Measurements from ENCODE around the gene MAD1L1.

DNA sequence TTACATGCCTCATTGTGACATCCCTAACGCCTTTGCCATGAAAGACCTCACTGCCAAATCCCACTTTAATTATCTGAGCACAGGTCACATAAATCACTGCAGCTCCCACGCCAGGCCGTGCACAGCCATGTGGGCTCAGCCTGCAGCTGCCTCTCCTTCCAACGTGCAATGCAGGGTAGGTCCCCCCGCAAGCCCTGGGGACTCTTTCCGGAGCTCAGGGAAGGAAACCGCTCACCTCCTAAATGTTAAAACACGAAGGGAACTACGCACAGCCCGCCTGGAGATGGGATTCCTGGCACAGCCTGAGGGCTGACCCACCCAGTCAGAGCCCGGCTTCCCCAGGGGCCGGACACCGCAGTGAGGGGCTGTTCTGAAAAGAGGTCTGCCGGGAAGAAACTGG lies 128.0 kb downstream of the MAD1L1 start:
- TF ChIP-seq, protein P1, sequence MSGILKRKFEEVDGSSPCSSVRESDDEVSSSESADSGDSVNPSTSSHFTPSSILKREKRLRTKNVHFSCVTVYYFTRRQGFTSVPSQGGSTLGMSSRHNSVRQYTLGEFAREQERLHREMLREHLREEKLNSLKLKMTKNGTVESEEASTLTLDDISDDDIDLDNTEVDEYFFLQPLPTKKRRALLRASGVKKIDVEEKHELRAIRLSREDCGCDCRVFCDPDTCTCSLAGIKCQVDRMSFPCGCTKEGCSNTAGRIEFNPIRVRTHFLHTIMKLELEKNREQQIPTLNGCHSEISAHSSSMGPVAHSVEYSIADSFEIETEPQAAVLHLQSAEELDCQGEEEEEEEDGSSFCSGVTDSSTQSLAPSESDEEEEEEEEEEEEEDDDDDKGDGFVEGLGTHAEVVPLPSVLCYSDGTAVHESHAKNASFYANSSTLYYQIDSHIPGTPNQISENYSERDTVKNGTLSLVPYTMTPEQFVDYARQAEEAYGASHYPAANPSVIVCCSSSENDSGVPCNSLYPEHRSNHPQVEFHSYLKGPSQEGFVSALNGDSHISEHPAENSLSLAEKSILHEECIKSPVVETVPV (CRISPR knock-in tag; IDR thresholded peaks at IDR 0.05) = no peak
- TF ChIP-seq, protein P2, sequence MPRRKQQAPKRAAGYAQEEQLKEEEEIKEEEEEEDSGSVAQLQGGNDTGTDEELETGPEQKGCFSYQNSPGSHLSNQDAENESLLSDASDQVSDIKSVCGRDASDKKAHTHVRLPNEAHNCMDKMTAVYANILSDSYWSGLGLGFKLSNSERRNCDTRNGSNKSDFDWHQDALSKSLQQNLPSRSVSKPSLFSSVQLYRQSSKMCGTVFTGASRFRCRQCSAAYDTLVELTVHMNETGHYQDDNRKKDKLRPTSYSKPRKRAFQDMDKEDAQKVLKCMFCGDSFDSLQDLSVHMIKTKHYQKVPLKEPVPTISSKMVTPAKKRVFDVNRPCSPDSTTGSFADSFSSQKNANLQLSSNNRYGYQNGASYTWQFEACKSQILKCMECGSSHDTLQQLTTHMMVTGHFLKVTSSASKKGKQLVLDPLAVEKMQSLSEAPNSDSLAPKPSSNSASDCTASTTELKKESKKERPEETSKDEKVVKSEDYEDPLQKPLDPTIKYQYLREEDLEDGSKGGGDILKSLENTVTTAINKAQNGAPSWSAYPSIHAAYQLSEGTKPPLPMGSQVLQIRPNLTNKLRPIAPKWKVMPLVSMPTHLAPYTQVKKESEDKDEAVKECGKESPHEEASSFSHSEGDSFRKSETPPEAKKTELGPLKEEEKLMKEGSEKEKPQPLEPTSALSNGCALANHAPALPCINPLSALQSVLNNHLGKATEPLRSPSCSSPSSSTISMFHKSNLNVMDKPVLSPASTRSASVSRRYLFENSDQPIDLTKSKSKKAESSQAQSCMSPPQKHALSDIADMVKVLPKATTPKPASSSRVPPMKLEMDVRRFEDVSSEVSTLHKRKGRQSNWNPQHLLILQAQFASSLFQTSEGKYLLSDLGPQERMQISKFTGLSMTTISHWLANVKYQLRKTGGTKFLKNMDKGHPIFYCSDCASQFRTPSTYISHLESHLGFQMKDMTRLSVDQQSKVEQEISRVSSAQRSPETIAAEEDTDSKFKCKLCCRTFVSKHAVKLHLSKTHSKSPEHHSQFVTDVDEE (CRISPR knock-in tag; IDR thresholded peaks at IDR 0.05) = no peak
- TF ChIP-seq BACH2 (CRISPR knock-in tag; IDR thresholded peaks at IDR 0.05; ENCODE audit: borderline replicate concordance) = no peak
- TF ChIP-seq ZFP3 (CRISPR knock-in tag; IDR thresholded peaks at IDR 0.05) = no peak
- TF ChIP-seq OSR1 (CRISPR knock-in tag; IDR thresholded peaks at IDR 0.05) = no peak
- TF ChIP-seq SNAI2 (CRISPR knock-in tag; IDR thresholded peaks at IDR 0.05) = no peak
- no peak for TF ChIP-seq ISL1 (CRISPR knock-in tag; IDR thresholded peaks at IDR 0.05)
- TF ChIP-seq, protein P3, sequence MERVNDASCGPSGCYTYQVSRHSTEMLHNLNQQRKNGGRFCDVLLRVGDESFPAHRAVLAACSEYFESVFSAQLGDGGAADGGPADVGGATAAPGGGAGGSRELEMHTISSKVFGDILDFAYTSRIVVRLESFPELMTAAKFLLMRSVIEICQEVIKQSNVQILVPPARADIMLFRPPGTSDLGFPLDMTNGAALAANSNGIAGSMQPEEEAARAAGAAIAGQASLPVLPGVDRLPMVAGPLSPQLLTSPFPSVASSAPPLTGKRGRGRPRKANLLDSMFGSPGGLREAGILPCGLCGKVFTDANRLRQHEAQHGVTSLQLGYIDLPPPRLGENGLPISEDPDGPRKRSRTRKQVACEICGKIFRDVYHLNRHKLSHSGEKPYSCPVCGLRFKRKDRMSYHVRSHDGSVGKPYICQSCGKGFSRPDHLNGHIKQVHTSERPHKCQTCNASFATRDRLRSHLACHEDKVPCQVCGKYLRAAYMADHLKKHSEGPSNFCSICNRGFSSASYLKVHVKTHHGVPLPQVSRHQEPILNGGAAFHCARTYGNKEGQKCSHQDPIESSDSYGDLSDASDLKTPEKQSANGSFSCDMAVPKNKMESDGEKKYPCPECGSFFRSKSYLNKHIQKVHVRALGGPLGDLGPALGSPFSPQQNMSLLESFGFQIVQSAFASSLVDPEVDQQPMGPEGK (CRISPR knock-in tag; IDR thresholded peaks at IDR 0.05; ENCODE audit: borderline replicate concordance) = no peak
- no peak for TF ChIP-seq RARB (CRISPR knock-in tag; IDR thresholded peaks at IDR 0.05)
- no peak for TF ChIP-seq ARNTL (CRISPR knock-in tag; IDR thresholded peaks at IDR 0.05; ENCODE audit: borderline replicate concordance, low read depth)
- TF ChIP-seq ZFP30 (CRISPR knock-in tag; IDR thresholded peaks at IDR 0.05) = no peak
- TF ChIP-seq ZC3H10 (CRISPR knock-in tag; IDR thresholded peaks at IDR 0.05) = no peak

All from SK-N-SH treated with all-trans-retinoic acid at 6 μM for 48 hours (cell line).